B cell (primary cell): ENCODE data around the gene BTN2A1. TPM values are rescaled to one million over a fixed set of nuclear protein-coding genes. Genes with fewer than 3 reads are reported as not detected.

Experiments
- ATAC-seq: fragments of 200-7000 bp; cut with Tn5 transposase; one replicate; pipeline ENCODE4 v1.10.0; 2021; ENCODE audit warnings: low read depth, mild to moderate bottlenecking, moderate number of reproducible peaks, moderate library complexity
- CTCF ChIA-PET: fragments of 350-600 bp; sonication (Branson Sonifier 250); formaldehyde crosslinking; loops from one replicate; lab custom pipeline; 2021; ENCODE audit warnings: antibody characterized with exemption, inconsistent platforms; lab: Charles Lee
- POLR2A ChIA-PET: fragments of 350-600 bp; sonication (Branson Sonifier 250); formaldehyde crosslinking; loops from one replicate; lab custom pipeline; 2021; ENCODE audit warnings: antibody characterized with exemption; lab: Charles Lee
- DNase-seq: peaks from one replicate; pipeline ENCODE4 v3.0.0; 2013
- H2AFZ ChIP-seq: 2 replicates; pipeline ENCODE4 v1.6.1; 2012; ENCODE audit warnings: mild to moderate bottlenecking, low read depth, low read length; ENCODE audit not compliant: insufficient read depth, poor library complexity, severe bottlenecking
- H3K27ac ChIP-seq, 2 donors: 1 replicate in 1 of 2; 2 replicates in 1 of 2; pipeline ENCODE4 v1.5.1; 2012 to 2013; ENCODE audit warnings: low read length in 2 of 2, mild to moderate bottlenecking in 2 of 2, moderate library complexity in 1 of 2
- H3K27me3 ChIP-seq, 4 experiments: fragments of 200-600 bp in 1 of 4; sonication (generic) in 1 of 4; replicated peaks in 1 of 4; 1 replicate in 2 of 4; 2 replicates in 2 of 4; pipeline versions ENCODE4 v1.6.1 to v1.7.0; 2013 to 2016; ENCODE audit warnings: low read length in 3 of 4, mild to moderate bottlenecking in 2 of 4, mixed read lengths in 1 of 4, moderate library complexity in 1 of 4; ENCODE audit not compliant: insufficient read depth in 4 of 4, control insufficient read depth in 3 of 4; ENCODE audit errors: control extremely low read depth in 1 of 4
- H3K36me3 ChIP-seq, 2 experiments: replicated peaks in 1 of 2; 1 replicate in 1 of 2; 2 replicates in 1 of 2; pipeline versions ENCODE4 v1.6.1 to v1.7.1; 2013; ENCODE audit warnings: low read length in 1 of 2; ENCODE audit not compliant: insufficient read depth in 2 of 2, control insufficient read depth in 1 of 2; ENCODE audit errors: control extremely low read depth in 1 of 2, extremely low read depth in 1 of 2
- H3K4me1 ChIP-seq, 2 donors: fragments of 200-600 bp in 1 of 2; sonication (generic) in 1 of 2; 1 replicate in 1 of 2; 2 replicates in 1 of 2; pipeline versions ENCODE4 v1.5.1 to v1.6.1; 2013 to 2017; ENCODE audit warnings: low read length in 2 of 2; ENCODE audit not compliant: control insufficient read depth in 2 of 2, insufficient read depth in 2 of 2
- H3K4me2 ChIP-seq: replicated peaks from 2 replicates; pipeline ENCODE3; 2012; ENCODE audit warnings: mild to moderate bottlenecking, low read depth, low read length; ENCODE audit not compliant: poor library complexity, severe bottlenecking
- H3K4me3 ChIP-seq, 5 experiments: fragments of 200-600 bp in 1 of 5; sonication (generic) in 1 of 5; 1 replicate in 3 of 5; 2 replicates in 2 of 5; pipeline versions ENCODE4 v1.5.1 to v1.7.0; 2011 to 2016; ENCODE audit warnings: low read length in 4 of 5, mild to moderate bottlenecking in 4 of 5, low read depth in 2 of 5, control low read depth in 1 of 5, moderate library complexity in 1 of 5; ENCODE audit not compliant: insufficient read depth in 1 of 5; ENCODE audit errors: control extremely low read depth in 1 of 5, extremely low read depth in 1 of 5
- H3K79me2 ChIP-seq: fragments of 200-600 bp; sonication (generic); one replicate; pipeline ENCODE4 v1.6.0; 2016; ENCODE audit warnings: low read length; ENCODE audit not compliant: control insufficient read depth, insufficient read depth
- H3K9ac ChIP-seq: fragments of 200-600 bp; sonication (generic); 2 replicates; pipeline ENCODE4 v1.6.1; 2017; ENCODE audit warnings: mild to moderate bottlenecking, low read length, moderate library complexity
- H3K9me3 ChIP-seq, 3 donors: one replicate each; pipeline versions ENCODE4 v1.6.1 to v1.7.1; 2013; ENCODE audit warnings: low read length in 2 of 3; ENCODE audit not compliant: control insufficient read depth in 2 of 3, insufficient read depth in 1 of 3; ENCODE audit errors: control extremely low read depth in 1 of 3
- H4K20me1 ChIP-seq: 2 replicates; pipeline ENCODE4 v1.6.0; 2012; ENCODE audit warnings: mild to moderate bottlenecking, low read length; ENCODE audit not compliant: insufficient read depth, control insufficient read depth, poor library complexity, severe bottlenecking
- H3K27ac Mint-ChIP-seq: one replicate; pipeline ENCODE4 v1.8.0; 2021; ENCODE audit warnings: mixed read lengths
- H3K27me3 Mint-ChIP-seq: one replicate; pipeline ENCODE4 v1.8.0; 2021; ENCODE audit warnings: mixed read lengths
- H3K4me1 Mint-ChIP-seq: one replicate; pipeline ENCODE4 v1.8.0; 2021; ENCODE audit warnings: mixed read lengths
- H3K4me3 Mint-ChIP-seq: one replicate; pipeline ENCODE4 v1.8.0; 2021; ENCODE audit warnings: mixed read lengths
- H3K9me3 Mint-ChIP-seq: one replicate; pipeline ENCODE4 v1.8.0; 2022; ENCODE audit warnings: mixed read lengths; ENCODE audit not compliant: insufficient read depth
- CTCF ChIP-seq: fragments of 200-600 bp; IDR thresholded peaks from one replicate; pipeline ENCODE4 v1.8.0; 2022; ENCODE audit warnings: antibody characterized with exemption, mild to moderate bottlenecking
- EZH2 ChIP-seq: IDR thresholded peaks from 2 replicates; pipeline ENCODE4 v1.6.1; 2012; ENCODE audit warnings: borderline replicate concordance, low read depth, mild to moderate bottlenecking, moderate library complexity, low read length; ENCODE audit not compliant: insufficient read depth, poor library complexity, severe bottlenecking
- WGBS: methylation state at CpG from one replicate; pipeline ENCODE4 v1.1.5; 2013; ENCODE audit warnings: missing lambda C conversion rate; ENCODE audit not compliant: insufficient coverage; 5-methylcytosine and 5-hydroxymethylcytosine counted together
- intact Hi-C: fragments of 100-400 bp; cut with micrococcal nuclease; formaldehyde crosslinking; loops from one replicate; pipeline ENCODE4 v1.10.0; 2022
- polyA plus RNA-seq: library from polyadenylated mRNA; depleted of rRNA; stranded (reverse); fragments of >200 nt; gene quantifications from 2 replicates; pipeline ENCODE4 v1.2.3, GENCODE V29; 2012
- total RNA-seq, 2 donors: library from RNA; stranded (reverse); fragments of 120-200 nt in 1 of 2; gene quantifications; 1 replicate in 1 of 2; 2 replicates in 1 of 2; pipeline versions ENCODE4 v1.2.3 to v1.2.4, GENCODE V29; 2013 to 2022

The BTN2A1 gene
- total and polyA plus RNA-seq, 2 donors (not counting 1 experiment from before 2014, with no cell fraction given): 55.1 to 69.6 TPM

GRCh38 chr6:26477426-26477825, 19.7 kb downstream of the BTN2A1 start:
- Histone ChIP-seq H3K36me3 (no peaks in the 10 kb centered on the region), H3K4me1 (peaks cover 64 to 69% of the 10 kb centered on the region in 2 donors), H3K4me3 (peak overlapping the region in 2 of 5 experiments; percentile 6 to 28), H2AFZ (peak overlapping the region; percentile 52), H3K9ac (peak overlapping the region; percentile 19), H3K27ac (peak overlapping the region; percentile 92 to 94), H3K9me3 (peaks cover 1 to 6% (median 5%) of the 10 kb centered on the region in 3 donors), H3K79me2 (peaks cover 12% of the 10 kb centered on the region), H3K4me2 (peak overlapping the region; percentile 61), H4K20me1 (no peaks in the 10 kb centered on the region), H3K27me3 (no peaks in the 10 kb centered on the region)
- Mint-ChIP-seq H3K9me3 (no peaks in the 10 kb centered on the region), H3K4me3 (peak overlapping the region; percentile 72), H3K4me1 (peaks cover 72% of the 10 kb centered on the region), H3K27ac (peak overlapping the region; percentile 94), H3K27me3 (no peaks in the 10 kb centered on the region)
- TF ChIP-seq EZH2 (no peak), CTCF (no peak)
- ATAC-seq (no peak), DNase-seq (no peak)
- ChIA-PET CTCF (no interaction called here), POLR2A (interaction anchor here (0.5 to 1.9 kb wide), 2 partner anchors 60 to 136 kb away, joined by 7 to 8 read pairs; partner anchors contain the start of gene HMGN4)
- intact Hi-C loops: no loop called here
- WGBS: no CpG with 5 or more reads among the region's 1 CpG

- H3K4me3 Mint-ChIP-seq: no peak overlapping the region
Measured at GRCh38 chr6:26478100-26478984, 20.6 kb downstream of the BTN2A1 start.

More at GRCh38 chr6:26478100-26478984, 20.6 kb downstream of the BTN2A1 start:
- ChIA-PET CTCF (interaction anchor here (1.0 kb wide), 1 partner anchor 137 kb away, joined by 3 read pairs; no protein-coding TSS in a partner anchor), POLR2A (no interaction called here)
- Histone ChIP-seq H3K36me3 (no peaks in the 10 kb centered on the region), H3K27ac (peak overlapping the region; percentile 92 to 94), H3K4me1 (peaks cover 55 to 60% of the 10 kb centered on the region in 2 donors), H2AFZ (peak overlapping the region; percentile 52), H3K79me2 (peaks cover 12% of the 10 kb centered on the region), H3K4me3 (no peak overlapping the region), H3K4me2 (peak overlapping the region; percentile 61), H4K20me1 (no peaks in the 10 kb centered on the region), H3K9ac (no peak overlapping the region), H3K27me3 (no peaks in the 10 kb centered on the region), H3K9me3 (no peaks in the 10 kb centered on the region)
- no peaks in the 10 kb centered on the region for H3K9me3 Mint-ChIP-seq
- no peak for ATAC-seq
- no peak for DNase-seq
- no peaks in the 10 kb centered on the region for H3K27me3 Mint-ChIP-seq
- H3K4me1 Mint-ChIP-seq: peaks cover 64% of the 10 kb centered on the region
- peak overlapping the region; percentile 94 for H3K27ac Mint-ChIP-seq
- intact Hi-C loops: no loop called here
- no CpG with 5 or more reads among the region's 2 CpGs for WGBS
- TF ChIP-seq EZH2 (no peak), CTCF (no peak)
